ENCODE measurements around the gene AMPD2. TPM values are rescaled to one million over a fixed set of nuclear protein-coding genes. Genes with fewer than 3 reads are reported as not detected.
A peak's percentile ranks its signal among the peaks of the same experiment; 100 is the strongest.

The AMPD2 gene
- total and polyA plus RNA-seq, 7 donors = 4.2 to 13.9 (median 8.5) TPM

DNA sequence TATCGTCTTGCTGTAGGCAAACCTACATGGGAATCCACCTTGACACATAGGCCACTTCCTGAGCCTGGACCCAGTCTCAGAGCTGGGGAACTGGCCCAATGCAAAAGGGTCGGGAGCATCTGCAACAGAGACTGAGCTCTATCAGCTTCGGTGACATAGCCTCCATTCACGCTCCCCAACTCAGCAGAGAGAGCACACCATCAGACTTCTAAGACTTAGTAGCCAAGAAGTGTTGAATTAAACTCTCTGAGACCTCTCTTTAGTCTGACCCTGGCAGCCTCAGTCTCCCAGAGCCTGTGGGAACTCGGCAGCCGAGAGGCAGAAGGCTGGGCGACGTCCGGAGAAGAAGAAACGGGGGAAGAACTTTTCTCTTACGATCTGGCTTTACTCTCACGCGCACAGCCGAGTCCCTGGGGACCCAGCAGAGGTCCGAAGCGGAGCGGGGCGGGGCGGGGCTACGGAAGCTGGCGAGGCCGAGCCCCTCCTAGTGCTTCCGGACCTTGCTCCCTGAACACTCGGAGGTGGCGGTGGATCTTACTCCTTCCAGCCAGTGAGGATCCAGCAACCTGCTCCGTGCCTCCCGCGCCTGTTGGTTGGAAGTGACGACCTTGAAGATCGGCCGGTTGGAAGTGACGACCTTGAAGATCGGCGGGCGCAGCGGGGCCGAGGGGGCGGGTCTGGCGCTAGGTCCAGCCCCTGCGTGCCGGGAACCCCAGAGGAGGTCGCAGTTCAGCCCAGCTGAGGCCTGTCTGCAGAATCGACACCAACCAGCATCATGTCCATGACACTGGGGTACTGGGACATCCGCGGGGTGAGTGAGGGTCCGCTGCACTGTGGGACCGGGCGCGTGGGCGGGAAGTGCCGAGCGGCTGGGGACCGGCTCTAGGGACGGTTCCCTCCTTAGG, 36.2 kb downstream of the AMPD2 start, which contains the start of gene GSTM4:
GSTM4 (plus strand) TSS at position 485 of the 905 bp plus-strand sequence; CDS start at position 776, 291 bp downstream.
- H3K36me3 ChIP-seq (ENCODE audit: insufficient read depth in 1 of 2, low read depth in 1 of 2) = peaks cover 0 to 35% of the 10 kb centered on the region in 2 donors
- peak; percentile 95 to 98 (median 96) for ATAC-seq
- WGBS, 3 donors = 0 to 1% (median 1%) methylated on average over 54 of the region's 54 CpGs
- peak within 1 kb of the TSS; percentile 88 for H3K4me3 ChIP-seq
- H3K9me3 ChIP-seq = no peaks in the 10 kb centered on the region
- H3K4me1 ChIP-seq = peaks cover 14% of the 10 kb centered on the region
- peak within 1 kb of the TSS; percentile 97 for H3K27ac ChIP-seq
- peak; percentile 89 to 95 for DNase-seq
- TF ChIP-seq, protein P1, sequence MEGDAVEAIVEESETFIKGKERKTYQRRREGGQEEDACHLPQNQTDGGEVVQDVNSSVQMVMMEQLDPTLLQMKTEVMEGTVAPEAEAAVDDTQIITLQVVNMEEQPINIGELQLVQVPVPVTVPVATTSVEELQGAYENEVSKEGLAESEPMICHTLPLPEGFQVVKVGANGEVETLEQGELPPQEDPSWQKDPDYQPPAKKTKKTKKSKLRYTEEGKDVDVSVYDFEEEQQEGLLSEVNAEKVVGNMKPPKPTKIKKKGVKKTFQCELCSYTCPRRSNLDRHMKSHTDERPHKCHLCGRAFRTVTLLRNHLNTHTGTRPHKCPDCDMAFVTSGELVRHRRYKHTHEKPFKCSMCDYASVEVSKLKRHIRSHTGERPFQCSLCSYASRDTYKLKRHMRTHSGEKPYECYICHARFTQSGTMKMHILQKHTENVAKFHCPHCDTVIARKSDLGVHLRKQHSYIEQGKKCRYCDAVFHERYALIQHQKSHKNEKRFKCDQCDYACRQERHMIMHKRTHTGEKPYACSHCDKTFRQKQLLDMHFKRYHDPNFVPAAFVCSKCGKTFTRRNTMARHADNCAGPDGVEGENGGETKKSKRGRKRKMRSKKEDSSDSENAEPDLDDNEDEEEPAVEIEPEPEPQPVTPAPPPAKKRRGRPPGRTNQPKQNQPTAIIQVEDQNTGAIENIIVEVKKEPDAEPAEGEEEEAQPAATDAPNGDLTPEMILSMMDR (IDR thresholded peaks at IDR 0.05) = no peak
- no peaks in the 10 kb centered on the region for H3K27me3 ChIP-seq (ENCODE audit: insufficient read depth in 3 of 3, low read length in 2 of 3)
- intact Hi-C loops (cut with DNase I) = no loop called here

DNA sequence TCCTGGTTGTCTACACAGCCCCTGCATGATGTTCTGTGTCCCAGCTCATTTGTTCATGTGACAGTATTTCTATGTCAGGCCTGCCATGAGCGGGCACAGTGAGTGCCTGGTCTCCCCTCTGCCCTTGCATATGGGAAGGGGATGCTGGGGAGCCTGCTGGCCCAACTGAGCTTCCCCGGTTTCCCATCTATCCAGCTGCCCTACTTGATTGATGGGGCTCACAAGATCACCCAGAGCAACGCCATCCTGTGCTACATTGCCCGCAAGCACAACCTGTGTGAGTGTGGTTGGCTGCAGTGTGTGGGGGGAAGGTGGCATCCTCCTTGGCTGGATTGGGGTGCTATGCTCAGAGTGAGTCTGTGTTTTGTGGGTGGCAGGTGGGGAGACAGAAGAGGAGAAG, 37.8 kb downstream of the AMPD2 start:
- Histone ChIP-seq H3K4me3 (no peak overlapping the region), H3K4me1 (peaks cover 14% of the 10 kb centered on the region), H3K27me3 (ENCODE audit: insufficient read depth in 3 of 3, low read length in 2 of 3) (no peaks in the 10 kb centered on the region), H3K9me3 (no peaks in the 10 kb centered on the region), H3K36me3 (ENCODE audit: insufficient read depth in 1 of 2, low read depth in 1 of 2) (peaks cover 0 to 50% of the 10 kb centered on the region in 2 donors), H3K27ac (no peak overlapping the region)
- intact Hi-C loops (cut with DNase I) = no loop called here
- no peak for DNase-seq
- TF ChIP-seq, protein P1 (IDR thresholded peaks at IDR 0.05) = no peak
- ATAC-seq = no peak
- 86 to 92% (median 89%) methylated on average over 4 of the region's 4 CpGs for WGBS, 3 donors

DNA sequence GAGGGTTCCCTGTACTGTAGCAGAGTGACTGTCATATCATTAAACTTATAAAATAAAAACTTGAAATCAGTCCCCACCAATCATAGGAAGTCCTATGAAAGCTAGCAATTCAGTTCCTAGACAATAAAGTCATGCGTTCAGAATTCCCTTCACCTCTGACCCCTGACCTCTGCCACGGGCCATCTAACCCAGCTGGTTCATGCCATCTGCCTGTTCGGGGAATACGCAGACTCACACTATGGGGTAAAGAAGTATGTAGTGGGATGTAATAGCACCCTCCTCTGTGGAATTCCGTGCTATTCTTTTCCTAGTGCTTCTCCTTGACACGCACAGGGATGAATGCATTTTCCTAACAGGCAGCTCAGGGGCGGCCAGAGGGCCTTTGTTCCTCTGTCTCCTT, 38.3 kb downstream of the AMPD2 start:
- Histone ChIP-seq H3K4me3 (no peak overlapping the region), H3K36me3 (ENCODE audit: insufficient read depth in 1 of 2, low read depth in 1 of 2) (peaks cover 0 to 54% of the 10 kb centered on the region in 2 donors)

DNA sequence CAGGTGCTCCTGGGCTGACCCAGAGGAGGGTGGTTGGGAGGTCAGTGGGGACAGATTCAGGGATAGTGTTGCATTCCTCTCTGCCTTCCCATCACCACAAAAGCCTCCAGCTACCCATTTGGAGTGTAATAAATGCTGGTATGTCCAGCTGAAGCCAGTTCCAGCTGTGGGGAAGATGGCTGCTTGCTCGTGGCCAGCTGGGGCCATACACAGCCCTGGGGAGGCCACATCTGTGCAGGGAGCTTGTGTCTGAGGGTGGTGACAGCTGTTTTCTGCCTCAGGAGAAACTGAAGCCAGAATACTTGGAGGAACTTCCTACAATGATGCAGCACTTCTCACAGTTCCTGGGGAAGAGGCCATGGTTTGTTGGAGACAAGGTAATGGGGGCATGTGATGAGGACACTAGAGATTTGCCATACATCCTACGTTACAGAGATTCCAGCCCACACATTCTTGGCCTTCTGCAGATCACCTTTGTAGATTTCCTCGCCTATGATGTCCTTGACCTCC, 39.0 kb downstream of the AMPD2 start:
- intact Hi-C loops (cut with DNase I) = no loop called here
- Histone ChIP-seq H3K4me3 (no peak overlapping the region), H3K9me3 (no peaks in the 10 kb centered on the region), H3K36me3 (ENCODE audit: insufficient read depth in 1 of 2, low read depth in 1 of 2) (peaks cover 0 to 54% of the 10 kb centered on the region in 2 donors), H3K27me3 (ENCODE audit: insufficient read depth in 3 of 3, low read length in 2 of 3) (no peaks in the 10 kb centered on the region), H3K27ac (peak overlapping the region; percentile 30), H3K4me1 (peaks cover 17% of the 10 kb centered on the region)
- TF ChIP-seq, protein P1 (IDR thresholded peaks at IDR 0.05) = no peak
- 27 to 38% (median 32%) methylated on average over 3 of the region's 3 CpGs for WGBS, 3 donors
- ATAC-seq = no peak
- DNase-seq = no peak

More for the DNA sequence above, 38.3 kb downstream of the AMPD2 start:
- TF ChIP-seq, protein P1 (IDR thresholded peaks at IDR 0.05) = no peak
- DNase-seq (no peak), ATAC-seq (no peak)
- intact Hi-C loops (cut with DNase I) = no loop called here
- Histone ChIP-seq H3K4me1 (peaks cover 14% of the 10 kb centered on the region), H3K27ac (peak overlapping the region; percentile 30), H3K27me3 (ENCODE audit: insufficient read depth in 3 of 3, low read length in 2 of 3) (no peaks in the 10 kb centered on the region), H3K9me3 (no peaks in the 10 kb centered on the region)
- 66 to 77% (median 70%) methylated on average over 7 of the region's 7 CpGs for WGBS, 3 donors

Measured in psoas muscle (tissue), 8 donors.